IMR-90 (cell line): ENCODE measurements around the gene CEP41. TPM values are rescaled to one million over a fixed set of nuclear protein-coding genes. Genes with fewer than 3 reads are reported as not detected.

Experiments used
- ATAC-seq: fragments of 200-7000 bp; cut with Tn5 transposase; 2 replicates; pipeline ENCODE4 v1.9.1; 2020; ENCODE audit warnings: low read depth, mild to moderate bottlenecking, moderate library complexity
- BruUV-seq: library from RNA; stranded (reverse); fragments of 400-500 nt; replicated peaks from 2 replicates; lab custom pipeline; 2021; lab: Mats Ljungman, UMichigan
- CTCF ChIA-PET: fragments of 300-600 bp; formaldehyde crosslinking; extraction: SDS; loops from one replicate; lab custom pipeline; 2021; ENCODE audit warnings: antibody characterized with exemption; lab: Yijun Ruan, JAX
- POLR2A ChIA-PET: fragments of 300-600 bp; sonication (Branson Sonifier 250); formaldehyde crosslinking; loops from one replicate; lab custom pipeline; 2022; ENCODE audit warnings: antibody characterized with exemption; ENCODE audit not compliant: unreplicated experiment; lab: Charles Lee
- DNase-seq: peaks from one replicate; pipeline ENCODE4 v3.0.0; 2013
- H2AFZ ChIP-seq: replicated peaks from 2 replicates; pipeline ENCODE3; 2013; ENCODE audit warnings: low read length, mild to moderate bottlenecking; ENCODE audit not compliant: poor library complexity
- H2AK5ac ChIP-seq: 2 replicates; pipeline ENCODE4 v1.6.1; 2013; ENCODE audit warnings: low read depth, low read length, inconsistent platforms
- H2AK9ac ChIP-seq: replicated peaks from 2 replicates; pipeline ENCODE3; 2013; ENCODE audit warnings: mild to moderate bottlenecking, low read depth, low read length, moderate library complexity; ENCODE audit not compliant: poor library complexity
- H2BK120ac ChIP-seq: 2 replicates; pipeline ENCODE4 v1.6.1; 2013; ENCODE audit warnings: low read depth, low read length, inconsistent platforms
- H2BK15ac ChIP-seq: 3 replicates; pipeline ENCODE4 v1.6.1; 2013; ENCODE audit warnings: low read depth, low read length, inconsistent platforms
- H2BK20ac ChIP-seq: 2 replicates; pipeline ENCODE4 v1.6.1; 2013; ENCODE audit warnings: low read depth, mild to moderate bottlenecking, inconsistent platforms, low read length, moderate library complexity
- H2BK5ac ChIP-seq: 2 replicates; pipeline ENCODE4 v1.6.1; 2013; ENCODE audit warnings: mild to moderate bottlenecking, low read depth, low read length, inconsistent platforms; ENCODE audit not compliant: poor library complexity, severe bottlenecking
- H3K14ac ChIP-seq: replicated peaks from 2 replicates; pipeline ENCODE4 v1.6.1; 2013; ENCODE audit warnings: low read depth, low read length, inconsistent platforms
- H3K18ac ChIP-seq: 2 replicates; pipeline ENCODE4 v1.6.1; 2013; ENCODE audit warnings: low read depth, low read length, control low read depth
- H3K23ac ChIP-seq: 2 replicates; pipeline ENCODE4 v1.6.1; 2013; ENCODE audit warnings: low read depth, low read length, inconsistent platforms
- H3K27ac ChIP-seq: 2 replicates; pipeline ENCODE4 v1.5.1; 2013; ENCODE audit warnings: mild to moderate bottlenecking, control low read depth, low read length; ENCODE audit not compliant: insufficient read depth
- H3K27me3 ChIP-seq: 2 replicates; pipeline ENCODE4 v1.6.1; 2013; ENCODE audit warnings: low read length; ENCODE audit not compliant: control insufficient read depth, insufficient read depth
- H3K36me3 ChIP-seq: 2 replicates; pipeline ENCODE4 v1.6.1; 2013; ENCODE audit warnings: low read length, mixed read lengths; ENCODE audit not compliant: control insufficient read depth, insufficient read depth
- H3K4ac ChIP-seq: 2 replicates; pipeline ENCODE4 v1.6.1; 2013; ENCODE audit warnings: low read depth, low read length, inconsistent platforms
- H3K4me1 ChIP-seq: 2 replicates; pipeline ENCODE4 v1.6.1; 2013; ENCODE audit warnings: low read length, mixed read lengths; ENCODE audit not compliant: control insufficient read depth, insufficient read depth
- H3K4me2 ChIP-seq: 2 replicates; pipeline ENCODE4 v1.6.1; 2013; ENCODE audit warnings: low read depth, mild to moderate bottlenecking, control low read depth, low read length, moderate library complexity
- H3K4me3 ChIP-seq: 2 replicates; pipeline ENCODE4 v1.5.1; 2013; ENCODE audit warnings: low read depth, mild to moderate bottlenecking, control low read depth, low read length, moderate library complexity; ENCODE audit not compliant: insufficient read depth
- H3K56ac ChIP-seq: 2 replicates; pipeline ENCODE4 v1.6.1; 2013; ENCODE audit warnings: low read length, inconsistent platforms; ENCODE audit not compliant: insufficient read depth; ENCODE audit errors: extremely low read depth
- H3K79me1 ChIP-seq, 2 experiments: 2 replicates each; pipeline ENCODE4 v1.6.1; 2013; ENCODE audit warnings: low read length in 2 of 2, inconsistent platforms in 1 of 2, low read depth in 1 of 2
- H3K9ac ChIP-seq: 2 replicates; pipeline ENCODE4 v1.6.1; 2013; ENCODE audit warnings: low read depth, low read length, control low read depth
- H3K9me1 ChIP-seq: 2 replicates; pipeline ENCODE4 v1.6.1; 2013; ENCODE audit warnings: low read length, inconsistent platforms; ENCODE audit not compliant: insufficient read depth
- H3K9me3 ChIP-seq: 2 replicates; pipeline ENCODE4 v1.6.1; 2013; ENCODE audit warnings: low read length; ENCODE audit not compliant: control insufficient read depth, insufficient read depth
- H4K20me1 ChIP-seq: 2 replicates; pipeline ENCODE4 v1.6.1; 2013; ENCODE audit warnings: low read length, inconsistent platforms; ENCODE audit not compliant: insufficient read depth
- H4K5ac ChIP-seq: 2 replicates; pipeline ENCODE4 v1.6.1; 2013; ENCODE audit warnings: mild to moderate bottlenecking, low read depth, low read length, control low read depth
- H4K8ac ChIP-seq, 2 experiments: 2 replicates each; pipeline ENCODE4 v1.6.1; 2013; ENCODE audit warnings: low read depth in 2 of 2, low read length in 2 of 2, control low read depth in 1 of 2, inconsistent platforms in 1 of 2
- H4K91ac ChIP-seq: 2 replicates; pipeline ENCODE4 v1.6.1; 2013; ENCODE audit warnings: low read depth, low read length, inconsistent platforms; ENCODE audit not compliant: insufficient read depth
- CEBPB ChIP-seq: IDR thresholded peaks from 2 replicates; pipeline ENCODE4 v1.6.1; 2012; ENCODE audit warnings: low read depth, low read length, improper control_type of control experiment
- RAD21 ChIP-seq: IDR thresholded peaks from 2 replicates; pipeline ENCODE4 v1.6.1; 2012; ENCODE audit warnings: low read length, improper control_type of control experiment
- WGBS, 2 experiments: methylation state at CpG; one replicate each; pipeline versions ENCODE4 v1.1.5 to v1.1.7; 2013; ENCODE audit warnings: missing lambda C conversion rate in 2 of 2; ENCODE audit not compliant: insufficient read length in 1 of 2; ENCODE audit errors: extremely low coverage in 2 of 2; 5-methylcytosine and 5-hydroxymethylcytosine counted together
- dilution Hi-C: fragments of 300-500 bp; cut with HindIII; formaldehyde crosslinking; loops from one replicate; pipeline ENCODE4 v1.14.3; 2018; ENCODE audit warnings: low sequenced_read_pairs; ENCODE audit not compliant: unreplicated experiment
- in situ Hi-C: fragments of 300-500 bp; cut with MboI; formaldehyde crosslinking; loops from 3 replicates; pipeline ENCODE4 v1.14.3; 2019; ENCODE audit warnings: low sequenced_read_pairs, inconsistent platforms, mixed read lengths
- intact Hi-C: fragments of 100-400 bp; cut with micrococcal nuclease; formaldehyde crosslinking; loops from 2 replicates; pipeline ENCODE4 v1.10.0; 2022
- polyA plus RNA-seq, 3 experiments: library from polyadenylated mRNA; depleted of rRNA; stranded (reverse); fragments of >200 nt; gene quantifications; 2 replicates each; pipeline ENCODE4 v1.2.3, GENCODE V29; 2012; ENCODE audit warnings: low replicate concordance in 1 of 3
- total RNA-seq: library from RNA; depleted of rRNA; stranded (reverse); fragments of >200 nt; gene quantifications from 2 replicates; pipeline ENCODE4 v1.2.3, GENCODE V29; 2012

CEP41 gene
- total and polyA plus RNA-seq, 2 of the 4 experiments (the other 2 are of a cell fraction): 12.2 to 21.9 TPM

GRCh38 chr7:130485734-130486113 is 44.9 kb upstream of the CEP41 start:
- ChIA-PET CTCF (interaction anchor here (1.0 kb wide), 1 partner anchor 10 kb away, joined by 3 read pairs; no protein-coding TSS in a partner anchor), POLR2A (no interaction called here)
- H2AFZ ChIP-seq: no peak overlapping the region
- intact Hi-C loops (loop anchor here (5.0 kb wide), 1 partner anchor 43 kb away; the partner anchor contains the start of gene CEP41), dilution Hi-C loops (no loop called here), in situ Hi-C loops (loop anchor here (10.0 kb wide), 1 partner anchor 411 kb away; the partner anchor contains the start of gene KLHDC10)
- TF ChIP-seq RAD21 (no peak), CEBPB (peak; percentile 56)
- no peaks in the 10 kb centered on the region for H3K9me3 ChIP-seq
- no peak overlapping the region for H2AK5ac ChIP-seq
- H4K20me1 ChIP-seq: no peaks in the 10 kb centered on the region
- H2BK15ac ChIP-seq: no peak overlapping the region
- H3K36me3 ChIP-seq: no peaks in the 10 kb centered on the region
- no peak overlapping the region for H3K4me3 ChIP-seq
- no peak overlapping the region for H3K14ac ChIP-seq
- H3K18ac ChIP-seq: no peak overlapping the region
- H4K91ac ChIP-seq: no peak overlapping the region
- H2BK20ac ChIP-seq: no peak overlapping the region
- no peak overlapping the region for H3K9ac ChIP-seq
- H2BK5ac ChIP-seq: no peak overlapping the region
- 100% methylated on average over 5 of the region's 11 CpGs; no CpG with 5 or more reads in 1 of the 2 experiments for WGBS, 2 experiments
- H3K4me1 ChIP-seq: peaks cover 6% of the 10 kb centered on the region
- no peak overlapping the region for H4K8ac ChIP-seq
- no peaks in the 10 kb centered on the region for H3K9me1 ChIP-seq
- BruUV-seq: no TSS peak
- no peak overlapping the region for H4K5ac ChIP-seq
- H3K27ac ChIP-seq: no peak overlapping the region
- peaks cover 5% of the 10 kb centered on the region for H3K27me3 ChIP-seq
- no peak overlapping the region for H3K4me2 ChIP-seq
- no peak for ATAC-seq
- no peak overlapping the region for H3K56ac ChIP-seq
- no peaks in the 10 kb centered on the region for H3K79me1 ChIP-seq
- H2BK120ac ChIP-seq: no peak overlapping the region
- H2AK9ac ChIP-seq: no peak overlapping the region
- no peak overlapping the region for H3K4ac ChIP-seq
- no peak overlapping the region for H3K23ac ChIP-seq
- no peak for DNase-seq
